H1 (cell line): ENCODE results near the gene HCAR1. TPM values are rescaled to one million over a fixed set of nuclear protein-coding genes. Genes with fewer than 3 reads are reported as not detected.

Experiments used
- CTCF ChIA-PET: fragments of 300-600 bp; sonication (Branson Sonifier 250); formaldehyde crosslinking; loops from one replicate; lab custom pipeline; 2021; ENCODE audit not compliant: partially characterized antibody; lab: Charles Lee
- POLR2A ChIA-PET: fragments of 300-600 bp; sonication (Branson Sonifier 250); formaldehyde crosslinking; loops from one replicate; lab custom pipeline; 2021; ENCODE audit warnings: inconsistent platforms; ENCODE audit not compliant: partially characterized antibody; lab: Charles Lee
- DNase-seq, 2 experiments: peaks; one replicate each; pipeline versions ENCODE4 v3.0.0 to v3.0.0-alpha.2; 2010 to 2022; ENCODE audit warnings: low spot score in 2 of 2, low read depth in 1 of 2, mixed read lengths in 1 of 2
- FAIRE-seq: peaks from 2 replicates; lab custom pipeline; 2011; peaks lifted over from hg19 to GRCh38; lab: Jason Lieb, UNC
- H2AFZ ChIP-seq: 2 replicates; pipeline ENCODE4 v1.8.1; 2012; ENCODE audit warnings: low read length, inconsistent platforms
- H2AK5ac ChIP-seq: 2 replicates; pipeline ENCODE4 v1.6.1; 2013; ENCODE audit warnings: low read depth, low read length
- H2BK120ac ChIP-seq: replicated peaks from 2 replicates; pipeline ENCODE3; 2013; ENCODE audit warnings: low read depth, low read length, inconsistent platforms
- H2BK12ac ChIP-seq: 2 replicates; pipeline ENCODE4 v1.6.1; 2013; ENCODE audit warnings: low read depth, low read length
- H2BK15ac ChIP-seq: 2 replicates; pipeline ENCODE4 v1.6.1; 2013; ENCODE audit warnings: low read length
- H2BK20ac ChIP-seq: 2 replicates; pipeline ENCODE4 v1.6.1; 2013; ENCODE audit warnings: low read length
- H2BK5ac ChIP-seq: 2 replicates; pipeline ENCODE4 v1.6.1; 2013; ENCODE audit warnings: low read depth, low read length
- H3K14ac ChIP-seq: 2 replicates; pipeline ENCODE4 v1.6.1; 2013; ENCODE audit warnings: inconsistent platforms; ENCODE audit not compliant: insufficient read length
- H3K18ac ChIP-seq: 2 replicates; pipeline ENCODE4 v1.6.1; 2013; ENCODE audit warnings: low read length; ENCODE audit errors: extremely low read depth
- H3K23ac ChIP-seq: 2 replicates; pipeline ENCODE4 v1.6.1; 2013; ENCODE audit warnings: inconsistent platforms; ENCODE audit not compliant: insufficient read length
- H3K23me2 ChIP-seq: 2 replicates; pipeline ENCODE4 v1.6.1; 2013; ENCODE audit warnings: low read depth, low read length
- H3K27ac ChIP-seq: 2 replicates; pipeline ENCODE4 v1.6.1; 2011; ENCODE audit warnings: low read depth, low read length, inconsistent platforms
- H3K27me3 ChIP-seq, 4 experiments: replicated peaks in 1 of 4; 1 replicate in 1 of 4; 2 replicates in 3 of 4; pipeline versions ENCODE4 v1.6.1 to v1.8.1; 2011 to 2013; ENCODE audit warnings: low read length in 3 of 4, mild to moderate bottlenecking in 3 of 4, inconsistent platforms in 2 of 4, mixed read lengths in 2 of 4, moderate library complexity in 1 of 4; ENCODE audit not compliant: control insufficient read depth in 3 of 4, insufficient read depth in 3 of 4; ENCODE audit errors: extremely low read depth in 1 of 4
- H3K36me3 ChIP-seq, 4 experiments: 2 replicates each; pipeline versions ENCODE4 v1.6.1 to v1.8.1; 2011 to 2013; ENCODE audit warnings: mild to moderate bottlenecking in 4 of 4, low read length in 3 of 4, moderate library complexity in 2 of 4, control low read depth in 1 of 4, inconsistent platforms in 1 of 4; ENCODE audit not compliant: insufficient read depth in 4 of 4, control insufficient read depth in 2 of 4
- H3K4ac ChIP-seq: replicated peaks from 2 replicates; pipeline ENCODE3; 2013; ENCODE audit warnings: low read length, low read depth, mixed read lengths, inconsistent platforms; ENCODE audit not compliant: insufficient read length
- H3K4me1 ChIP-seq, 4 experiments: replicated peaks in 1 of 4; 1 replicate in 1 of 4; 2 replicates in 3 of 4; pipeline versions ENCODE4 v1.6.1 to v1.8.1; 2011 to 2013; ENCODE audit warnings: low read length in 3 of 4, inconsistent platforms in 2 of 4, mixed read lengths in 1 of 4; ENCODE audit not compliant: insufficient read depth in 4 of 4, control insufficient read depth in 3 of 4
- H3K4me2 ChIP-seq, 2 experiments: 2 replicates each; pipeline versions ENCODE4 v1.6.1 to v1.8.1; 2011 to 2013; ENCODE audit warnings: low read depth in 2 of 2, low read length in 2 of 2, control low read depth in 1 of 2, inconsistent platforms in 1 of 2, mild to moderate bottlenecking in 1 of 2; ENCODE audit not compliant: insufficient read depth in 1 of 2
- H3K4me3 ChIP-seq, 4 experiments: fragments of 200-600, 300-600 bp in 1 of 4; sonication (generic), shearing (Covaris generic), sonication (Bioruptor Twin) in 1 of 4; 2 replicates each; pipeline versions ENCODE4 v1.5.1 to v1.8.1; 2011 to 2016; ENCODE audit warnings: low read length in 4 of 4, low read depth in 3 of 4, control low read depth in 2 of 4, inconsistent platforms in 2 of 4, mild to moderate bottlenecking in 2 of 4, mixed read lengths in 1 of 4, moderate library complexity in 1 of 4; ENCODE audit not compliant: insufficient read depth in 2 of 4; ENCODE audit errors: extremely low read depth in 1 of 4
- H3K56ac ChIP-seq: replicated peaks from 2 replicates; pipeline ENCODE3; 2013; ENCODE audit warnings: low read depth, mild to moderate bottlenecking, mixed read lengths, low read length, inconsistent platforms; ENCODE audit not compliant: insufficient read length
- H3K79me1 ChIP-seq: 2 replicates; pipeline ENCODE4 v1.6.1; 2013; ENCODE audit warnings: low read depth, low read length, control low read depth
- H3K79me2 ChIP-seq, 2 experiments: 2 replicates each; pipeline versions ENCODE4 v1.6.1 to v1.8.1; 2012 to 2013; ENCODE audit warnings: low read length in 2 of 2, mild to moderate bottlenecking in 2 of 2, inconsistent platforms in 1 of 2; ENCODE audit not compliant: insufficient read depth in 2 of 2, control insufficient read depth in 1 of 2
- H3K9ac ChIP-seq, 4 experiments: replicated peaks in 1 of 4; 1 replicate in 1 of 4; 2 replicates in 3 of 4; pipeline versions ENCODE4 v1.6.1 to v1.8.1; 2011 to 2013; ENCODE audit warnings: low read depth in 3 of 4, low read length in 3 of 4, control low read depth in 2 of 4, mild to moderate bottlenecking in 2 of 4, moderate library complexity in 2 of 4, inconsistent platforms in 1 of 4; ENCODE audit errors: extremely low read depth in 1 of 4
- H3K9me3 ChIP-seq, 2 experiments: 2 replicates each; pipeline versions ENCODE4 v1.6.1 to v1.8.1; 2012 to 2013; ENCODE audit warnings: mild to moderate bottlenecking in 2 of 2, moderate library complexity in 2 of 2, control low read depth in 1 of 2, inconsistent platforms in 1 of 2, low read depth in 1 of 2, low read length in 1 of 2, mixed read lengths in 1 of 2; ENCODE audit not compliant: insufficient read depth in 2 of 2
- H4K20me1 ChIP-seq, 2 experiments: replicated peaks in 1 of 2; 2 replicates each; pipeline versions ENCODE3 to v1.8.1; 2011 to 2013; ENCODE audit warnings: inconsistent platforms in 2 of 2, low read length in 2 of 2, mild to moderate bottlenecking in 1 of 2; ENCODE audit not compliant: insufficient read depth in 2 of 2, control insufficient read depth in 1 of 2
- H4K5ac ChIP-seq: 2 replicates; pipeline ENCODE4 v1.6.1; 2013; ENCODE audit warnings: low read length, low read depth, mixed read lengths, inconsistent platforms; ENCODE audit not compliant: insufficient read length
- H4K8ac ChIP-seq: 2 replicates; pipeline ENCODE4 v1.8.0; 2013; ENCODE audit warnings: mild to moderate bottlenecking, moderate library complexity, low read length, inconsistent platforms; ENCODE audit not compliant: insufficient read depth; ENCODE audit errors: extremely low read depth
- H4K91ac ChIP-seq: replicated peaks from 2 replicates; pipeline ENCODE3; 2013; ENCODE audit warnings: low read length, mixed read lengths, inconsistent platforms; ENCODE audit not compliant: insufficient read length
- CREB1 ChIP-seq: IDR thresholded peaks from 2 replicates; pipeline ENCODE4 v1.6.1; 2012; ENCODE audit warnings: inconsistent platforms
- WGBS, 2 experiments: shearing (Covaris generic) in 1 of 2; methylation state at CpG; one replicate each; pipeline versions ENCODE4 v1.1.6 to v1.1.7; 2013 to 2015; ENCODE audit warnings: low lambda C conversion rate in 2 of 2, mixed read lengths in 2 of 2, inconsistent platforms in 1 of 2, low coverage in 1 of 2, missing lambda C conversion rate in 1 of 2; ENCODE audit not compliant: insufficient replicate concordance in 2 of 2, insufficient coverage in 1 of 2, insufficient read length in 1 of 2; ENCODE audit errors: extremely low coverage in 1 of 2, missing lambda C conversion rate in 1 of 2; 5-methylcytosine and 5-hydroxymethylcytosine counted together
- polyA plus RNA-seq, 7 experiments: library from polyadenylated mRNA; depleted of rRNA in 3 of 7; stranded (reverse) in 5 of 7; unstranded in 2 of 7; fragments of >200 nt in 5 of 7; fragments of 200-250 nt in 2 of 7; gene quantifications; 1 replicate in 5 of 7; 2 replicates in 1 of 7; 4 replicates in 1 of 7; pipeline versions ENCODE4 v1.2.1 to v1.2.3, GENCODE V29; 2011 to 2013; ENCODE audit warnings: missing spikeins in 2 of 7, mixed read lengths in 2 of 7
- total RNA-seq: library from RNA; stranded (reverse); fragmentation: NEBNext Ultra II Directional; extraction: Animal tissue kit (Norgen Biotek cat#: 25700); gene quantifications from 2 replicates; pipeline ENCODE4 v1.2.1, GENCODE V29; 2021

The HCAR1 gene
- total and polyA plus RNA-seq, 2 of the 8 experiments (the other 6 are each of a cell fraction or from before 2014, with no cell fraction given): 0.02 TPM; not detected in 1

GRCh38 chr12:122687086-122687485 is 43.6 kb downstream of the HCAR1 start:
- Histone ChIP-seq H3K79me1 (no peaks in the 10 kb centered on the region), H3K4ac (no peak overlapping the region), H4K5ac (no peak overlapping the region), H2BK5ac (no peak overlapping the region), H3K4me2 (no peak overlapping the region), H2BK20ac (no peak overlapping the region), H3K56ac (no peak overlapping the region), H3K27ac (no peak overlapping the region), H3K23me2 (no peaks in the 10 kb centered on the region), H2BK12ac (no peak overlapping the region), H3K27me3 (no peaks in the 10 kb centered on the region), H2BK15ac (no peak overlapping the region), H3K18ac (no peak overlapping the region), H2AK5ac (no peak overlapping the region), H4K20me1 (no peaks in the 10 kb centered on the region), H4K8ac (no peak overlapping the region), H2AFZ (no peak overlapping the region), H2BK120ac (no peak overlapping the region), H4K91ac (no peak overlapping the region), H3K4me3 (no peak overlapping the region), H3K79me2 (no peaks in the 10 kb centered on the region), H3K9me3 (no peaks in the 10 kb centered on the region), H3K23ac (no peak overlapping the region), H3K14ac (no peak overlapping the region), H3K9ac (no peak overlapping the region), H3K36me3 (no peaks in the 10 kb centered on the region), H3K4me1 (no peaks in the 10 kb centered on the region; a peak in 1 of 7 replicates)
- CTCF ChIA-PET: no interaction called here
- POLR2A ChIA-PET: no interaction called here
- FAIRE-seq: no peak
- no peak for DNase-seq
- no peak for TF ChIP-seq CREB1
- 89% methylated on average over 5 of the region's 5 CpGs; no CpG with 5 or more reads in 1 of the 2 experiments for WGBS, 2 experiments
